Stimulated activated CD8-positive, alpha-beta memory T cell treated with anti-CD3 and anti-CD28 coated beads, Interleukin-12 subunit alpha, Interleukin-12 subunit beta, amount 100 ng/mL, for 24 hours (primary cell): ENCODE measurements around the gene ZGLP1.
A peak's percentile ranks its signal among the peaks of the same experiment; 100 is the strongest.

Source experiments
- DNase-seq: peaks from one replicate; pipeline ENCODE4 v3.0.0-alpha.2; 2020; ENCODE audit errors: extremely low read depth

Gene ZGLP1

GRCh38 chr19:10277795-10278589, 31.6 kb downstream of the ZGLP1 start:
- DNase-seq: no peak

- DNase-seq: no peak
Measured at GRCh38 chr19:10274589-10274988, 35.0 kb downstream of the ZGLP1 start.

- no peak for DNase-seq
Measured at GRCh38 chr19:10271543-10272086, 38.0 kb downstream of the ZGLP1 start.

- DNase-seq: no peak
Measured at GRCh38 chr19:10270616-10271394, 38.8 kb downstream of the ZGLP1 start, which contains the start of gene ICAM1. Gene ICAM1, plus strand, starts transcription at chr19:10271120. Its CDS starts 40 bp downstream, at chr19:10271160.

- no peak for DNase-seq
Measured at GRCh38 chr19:10270180-10270615, 39.4 kb downstream of the ZGLP1 start.

GRCh38 chr19:10269333-10270179, 40.1 kb downstream of the ZGLP1 start:
- no peak for DNase-seq

- no peak for DNase-seq
Measured at GRCh38 chr19:10268071-10268470, 41.5 kb downstream of the ZGLP1 start.

GRCh38 chr19:10266706-10267105, 42.9 kb downstream of the ZGLP1 start:
- no peak for DNase-seq

- no peak for DNase-seq
Measured at GRCh38 chr19:10262771-10263170, 46.8 kb downstream of the ZGLP1 start.

- DNase-seq: no peak
Measured at GRCh38 chr19:10260141-10260584, 49.5 kb downstream of the ZGLP1 start.

- peak; percentile 78 for DNase-seq
Measured at GRCh38 chr19:10259162-10259905, 50.3 kb downstream of the ZGLP1 start.

GRCh38 chr19:10258080-10258710, 51.4 kb downstream of the ZGLP1 start:
- DNase-seq: no peak

GRCh38 chr19:10256970-10257615, 52.5 kb downstream of the ZGLP1 start:
- DNase-seq: no peak

- DNase-seq: no peak
Measured at GRCh38 chr19:10256551-10256950, 53.1 kb downstream of the ZGLP1 start.

- DNase-seq: no peak
Measured at GRCh38 chr19:10255358-10255757, 54.3 kb downstream of the ZGLP1 start.
